Lung (tissue), 12 donors: ENCODE data around the gene STAT6. TPM values are rescaled to one million over a fixed set of nuclear protein-coding genes. Genes with fewer than 3 reads are reported as not detected.
A peak's percentile ranks its signal among the peaks of the same experiment; 100 is the strongest.

Experiments used
- ATAC-seq: fragments of 200-7000 bp; cut with Tn5 transposase; one replicate; pipeline ENCODE4 v1.9.1; 2020; ENCODE audit warnings: moderate number of reproducible peaks; ENCODE audit not compliant: insufficient read depth, low FRiP score
- DNase-seq, 3 donors: peaks; one replicate each; pipeline ENCODE4 v3.0.0-alpha.2; 2013 to 2017
- H3K27ac ChIP-seq, 2 donors: one replicate each; pipeline ENCODE4 v1.5.1; 2013; ENCODE audit warnings: mild to moderate bottlenecking in 2 of 2, moderate library complexity in 2 of 2, control low read depth in 1 of 2, inconsistent platforms in 1 of 2, low read depth in 1 of 2, low read length in 1 of 2
- H3K27me3 ChIP-seq, 3 donors: one replicate each; pipeline ENCODE4 v1.5.1; 2013; ENCODE audit warnings: low read length in 2 of 3; ENCODE audit not compliant: control insufficient read depth in 3 of 3, insufficient read depth in 3 of 3
- H3K36me3 ChIP-seq, 4 donors: one replicate each; pipeline ENCODE4 v1.5.1; 2013; ENCODE audit warnings: low read length in 4 of 4, mild to moderate bottlenecking in 1 of 4, moderate library complexity in 1 of 4; ENCODE audit not compliant: control insufficient read depth in 4 of 4, insufficient read depth in 4 of 4
- H3K4me1 ChIP-seq, 5 donors: one replicate each; pipeline ENCODE4 v1.5.1; 2013; ENCODE audit warnings: low read length in 5 of 5, mild to moderate bottlenecking in 2 of 5, moderate library complexity in 1 of 5; ENCODE audit not compliant: control insufficient read depth in 5 of 5, insufficient read depth in 5 of 5
- H3K4me3 ChIP-seq: one replicate; pipeline ENCODE4 v1.5.1; 2013; ENCODE audit warnings: mild to moderate bottlenecking, control low read depth, moderate library complexity
- H3K9ac ChIP-seq, 2 donors: one replicate each; pipeline ENCODE4 v1.5.1; 2013; ENCODE audit warnings: low read length in 2 of 2, control low read depth in 1 of 2; ENCODE audit not compliant: insufficient read depth in 1 of 2
- H3K9me3 ChIP-seq, 4 donors: one replicate each; pipeline ENCODE4 v1.5.1; 2013; ENCODE audit warnings: low read length in 3 of 4, mild to moderate bottlenecking in 1 of 4, moderate library complexity in 1 of 4; ENCODE audit not compliant: control insufficient read depth in 4 of 4, insufficient read depth in 3 of 4
- WGBS, 2 donors: extraction: QIAGEN DNeasy Blood & Tissue Kit; methylation state at CpG; one replicate each; pipeline ENCODE4 v1.1.7; 2013; 5-methylcytosine and 5-hydroxymethylcytosine counted together
- polyA plus RNA-seq, 2 donors: library from polyadenylated mRNA; stranded (reverse); fragments of 200-250 nt; gene quantifications; one replicate each; pipeline ENCODE4 v1.2.1, GENCODE V29; 2013
- total RNA-seq, 2 donors: library from RNA; depleted of rRNA in 1 of 2; stranded (reverse); fragments of >200 nt in 1 of 2; gene quantifications; one replicate each; pipeline ENCODE4 v1.2.1, GENCODE V29; 2014 to 2021
- TF ChIP-seq, protein P1 (sequence below): IDR thresholded peaks from 2 replicates; pipeline ENCODE4 v1.5.1; 2012; ENCODE audit warnings: mild to moderate bottlenecking; ENCODE audit errors: control extremely low read depth, extremely low read depth
- donor health status: control.
- donor health status: control.
- donor health status: Bipolar disorder and iron deficiency.
- donor health status: healthy.
- donor health status: DM: yes; HTN: yes; CAD: no.

Gene STAT6
- total and polyA plus RNA-seq, 4 donors: 118 to 216 (median 174) TPM

DNA sequence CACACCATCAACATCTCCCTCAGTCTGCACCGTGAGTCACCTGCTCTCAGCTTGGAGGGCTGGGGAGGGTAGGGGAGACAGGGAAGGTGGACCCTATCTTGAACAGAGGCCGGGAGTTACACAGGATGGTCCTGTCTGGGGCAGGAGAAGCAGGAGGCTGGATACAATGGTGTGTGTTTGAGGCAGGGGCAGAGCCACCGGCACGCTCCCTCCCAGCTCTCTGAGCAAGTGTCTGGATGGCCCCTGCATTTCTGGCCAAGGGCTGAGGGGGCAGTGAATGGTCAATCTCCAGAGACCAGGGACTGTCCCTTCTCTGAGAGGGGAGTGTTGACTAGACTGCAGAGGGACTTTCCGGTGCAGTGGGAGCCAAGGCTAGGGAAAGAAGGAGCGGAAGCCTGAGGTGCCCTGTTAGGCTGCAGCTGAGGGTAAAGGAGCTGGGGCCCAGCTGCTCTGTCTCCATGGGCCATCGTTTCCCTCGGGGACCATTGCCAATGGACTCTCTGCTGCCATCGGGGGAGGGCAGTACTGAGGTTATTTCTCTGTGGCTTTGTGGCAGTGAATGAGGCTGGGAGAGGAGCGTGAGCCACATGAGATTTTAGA, 34.4 kb upstream of the STAT6 start:
- H3K9ac ChIP-seq: no peak overlapping the region
- peaks cover 0 to 62% (median 40%) of the 10 kb centered on the region in 4 donors for H3K36me3 ChIP-seq
- ATAC-seq: no peak
- no peak for DNase-seq
- H3K4me1 ChIP-seq: peaks cover 6 to 56% (median 26%) of the 10 kb centered on the region in 5 donors
- WGBS, 2 donors: 69 to 81% methylated on average over 10 of the region's 10 CpGs
- H3K27me3 ChIP-seq: no peaks in the 10 kb centered on the region
- peak overlapping the region in 1 of 2 donors; percentile 39 for H3K27ac ChIP-seq
- TF ChIP-seq, protein P1, sequence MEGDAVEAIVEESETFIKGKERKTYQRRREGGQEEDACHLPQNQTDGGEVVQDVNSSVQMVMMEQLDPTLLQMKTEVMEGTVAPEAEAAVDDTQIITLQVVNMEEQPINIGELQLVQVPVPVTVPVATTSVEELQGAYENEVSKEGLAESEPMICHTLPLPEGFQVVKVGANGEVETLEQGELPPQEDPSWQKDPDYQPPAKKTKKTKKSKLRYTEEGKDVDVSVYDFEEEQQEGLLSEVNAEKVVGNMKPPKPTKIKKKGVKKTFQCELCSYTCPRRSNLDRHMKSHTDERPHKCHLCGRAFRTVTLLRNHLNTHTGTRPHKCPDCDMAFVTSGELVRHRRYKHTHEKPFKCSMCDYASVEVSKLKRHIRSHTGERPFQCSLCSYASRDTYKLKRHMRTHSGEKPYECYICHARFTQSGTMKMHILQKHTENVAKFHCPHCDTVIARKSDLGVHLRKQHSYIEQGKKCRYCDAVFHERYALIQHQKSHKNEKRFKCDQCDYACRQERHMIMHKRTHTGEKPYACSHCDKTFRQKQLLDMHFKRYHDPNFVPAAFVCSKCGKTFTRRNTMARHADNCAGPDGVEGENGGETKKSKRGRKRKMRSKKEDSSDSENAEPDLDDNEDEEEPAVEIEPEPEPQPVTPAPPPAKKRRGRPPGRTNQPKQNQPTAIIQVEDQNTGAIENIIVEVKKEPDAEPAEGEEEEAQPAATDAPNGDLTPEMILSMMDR: no peak
- no peaks in the 10 kb centered on the region for H3K9me3 ChIP-seq
- no peak overlapping the region for H3K4me3 ChIP-seq

DNA sequence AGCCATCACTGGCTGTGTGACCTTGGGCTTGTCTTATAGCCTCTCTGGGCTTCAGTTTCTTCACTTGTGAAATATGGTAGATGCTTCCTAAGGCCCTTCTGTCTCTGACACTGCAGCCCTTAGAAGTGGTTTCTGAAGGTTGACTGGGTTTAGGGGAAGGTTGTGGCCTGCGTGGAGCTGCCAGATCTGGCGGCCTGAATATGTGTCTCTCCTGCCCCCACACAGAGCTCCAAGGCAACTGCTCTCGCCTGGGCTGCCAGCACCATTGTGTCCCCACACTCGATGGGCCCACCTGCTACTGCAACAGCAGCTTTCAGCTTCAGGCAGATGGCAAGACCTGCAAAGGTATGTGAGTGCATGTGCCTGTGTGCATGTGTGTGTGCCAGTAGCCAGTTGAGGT, 32.3 kb upstream of the STAT6 start:
- H3K9ac ChIP-seq: no peak overlapping the region
- no peak for DNase-seq
- H3K27ac ChIP-seq: peak overlapping the region in 1 of 2 donors; percentile 26
- no peak for ATAC-seq
- H3K4me1 ChIP-seq: peaks cover under 1 to 39% (median 18%) of the 10 kb centered on the region in 5 donors
- H3K4me3 ChIP-seq: no peak overlapping the region
- H3K27me3 ChIP-seq: no peaks in the 10 kb centered on the region
- H3K36me3 ChIP-seq: peaks cover 0 to 73% (median 52%) of the 10 kb centered on the region in 4 donors
- TF ChIP-seq, protein P1: no peak
- H3K9me3 ChIP-seq: no peaks in the 10 kb centered on the region
- 82 to 95% methylated on average over 4 of the region's 4 CpGs for WGBS, 2 donors

DNA sequence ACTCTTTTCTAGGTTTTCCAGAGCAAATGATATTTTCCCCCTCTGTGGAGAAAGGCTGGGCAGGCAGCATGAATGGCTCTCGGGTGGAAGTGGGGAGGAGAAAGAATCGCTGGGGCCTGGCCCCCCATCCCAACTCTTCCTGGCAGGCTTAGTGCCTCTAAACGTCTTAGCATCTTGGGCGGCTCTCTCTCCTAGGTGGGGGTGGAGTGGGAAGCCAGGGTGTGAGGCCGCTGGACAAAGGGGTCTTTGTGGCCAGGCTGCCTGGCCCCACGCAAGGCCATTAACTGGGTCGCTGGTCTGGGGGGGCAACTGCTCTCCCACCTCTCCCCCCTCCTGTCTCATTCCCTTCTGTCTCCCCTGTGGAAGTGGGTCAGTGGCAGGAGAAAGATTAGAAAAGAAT, 31.6 kb upstream of the STAT6 start:
- TF ChIP-seq, protein P1: no peak
- Histone ChIP-seq H3K4me3 (no peak overlapping the region), H3K9ac (no peak overlapping the region), H3K27ac (no peak overlapping the region), H3K36me3 (peaks cover 0 to 73% (median 54%) of the 10 kb centered on the region in 4 donors), H3K9me3 (no peaks in the 10 kb centered on the region), H3K27me3 (no peaks in the 10 kb centered on the region), H3K4me1 (peaks cover 2 to 39% (median 21%) of the 10 kb centered on the region in 5 donors)
- ATAC-seq (no peak), DNase-seq (no peak)
- 81 to 88% methylated on average over 7 of the region's 7 CpGs for WGBS, 2 donors
